HepG2 (cell line): ENCODE data around the gene TK1. TPM values are rescaled to one million over a fixed set of nuclear protein-coding genes. Genes with fewer than 3 reads are reported as not detected.

Experiments
- ARID2 ChIP-seq: sonication (generic); formaldehyde crosslinking; IDR thresholded peaks from 2 replicates; pipeline ENCODE4 v1.8.1; 2022; ENCODE audit warnings: mild to moderate bottlenecking, missing genetic modification reagents, borderline replicate concordance
- ATF7 ChIP-seq, 2 experiments: fragments of 450-650 bp in 1 of 2; sonication (generic) in 1 of 2; formaldehyde crosslinking in 1 of 2; IDR thresholded peaks; 2 replicates each; pipeline versions ENCODE4 v1.4.0 to v1.6.1; 2016 to 2020; ENCODE audit warnings: antibody characterized with exemption in 1 of 2, mild to moderate bottlenecking in 1 of 2, missing genetic modification reagents in 1 of 2
- ATF7-NPFF ChIP-seq: sonication (generic); formaldehyde crosslinking; IDR thresholded peaks from 2 replicates; pipeline ENCODE4 v1.8.1; 2023; ENCODE audit warnings: mild to moderate bottlenecking, low read depth, missing genetic modification reagents, moderate library complexity
- CHD2 ChIP-seq: IDR thresholded peaks from 2 replicates; pipeline ENCODE4 v1.6.1; 2011; ENCODE audit warnings: low read depth, low read length, improper control_type of control experiment
- CREM ChIP-seq, 2 experiments: sonication (generic) in 1 of 2; formaldehyde crosslinking in 1 of 2; IDR thresholded peaks; 2 replicates each; pipeline versions ENCODE4 v1.4.0 to v1.6.1; 2016 to 2020; ENCODE audit warnings: antibody characterized with exemption in 1 of 2, mild to moderate bottlenecking in 1 of 2, missing genetic modification reagents in 1 of 2
- DR1 ChIP-seq: sonication (generic); formaldehyde crosslinking; IDR thresholded peaks from 2 replicates; pipeline ENCODE4 v1.8.0; 2021; ENCODE audit warnings: mild to moderate bottlenecking, missing genetic modification reagents, inconsistent platforms
- FOSL2 ChIP-seq: sonication (generic); formaldehyde crosslinking; IDR thresholded peaks from 2 replicates; pipeline ENCODE4 v1.4.0; 2020; ENCODE audit warnings: missing genetic modification reagents
- HDAC1 ChIP-seq: sonication (generic); formaldehyde crosslinking; IDR thresholded peaks from 2 replicates; pipeline ENCODE4 v1.5.1; 2020; ENCODE audit warnings: mild to moderate bottlenecking, missing genetic modification reagents
- LCORL ChIP-seq, 2 experiments: fragments of 450-650 bp in 1 of 2; sonication (generic) in 1 of 2; formaldehyde crosslinking in 1 of 2; IDR thresholded peaks; 2 replicates each; pipeline versions ENCODE4 v1.5.0 to v1.6.1; 2017 to 2020; ENCODE audit warnings: antibody characterized with exemption in 1 of 2, missing genetic modification reagents in 1 of 2
- MAFK ChIP-seq, 2 experiments: IDR thresholded peaks in 1 of 2; conservative IDR thresholded peaks in 1 of 2; 2 replicates each; pipeline ENCODE4 v1.6.1; 2011; ENCODE audit warnings: improper control_type of control experiment in 2 of 2, low read length in 2 of 2
- MXI1 ChIP-seq: IDR thresholded peaks from 3 replicates; pipeline ENCODE4 v1.6.1; 2012; ENCODE audit warnings: low read depth, low read length, inconsistent platforms, borderline replicate concordance
- RARG ChIP-seq: sonication (generic); formaldehyde crosslinking; IDR thresholded peaks from 2 replicates; pipeline ENCODE4 v1.4.0; 2020; ENCODE audit warnings: low read depth, mild to moderate bottlenecking, missing genetic modification reagents
- RBFOX2 ChIP-seq: fragments of 200-400 bp; formaldehyde crosslinking; IDR thresholded peaks from 2 replicates; pipeline ENCODE4 v1.6.1; 2017; ENCODE audit warnings: low read depth, mild to moderate bottlenecking, low read length
- RBM22 ChIP-seq: fragments of 200-400 bp; formaldehyde crosslinking; optimal IDR thresholded peaks from 2 replicates; pipeline ENCODE3; 2017; ENCODE audit warnings: mild to moderate bottlenecking, low read length, moderate library complexity
- SP1 ChIP-seq, 2 experiments: fragments of 450-650 bp in 1 of 2; sonication (generic) in 1 of 2; formaldehyde crosslinking in 1 of 2; IDR thresholded peaks; 2 replicates each; pipeline versions ENCODE4 v1.4.0 to v1.6.1; 2016 to 2020; ENCODE audit warnings: missing genetic modification reagents in 1 of 2
- ZBTB20 ChIP-seq: sonication (generic); formaldehyde crosslinking; IDR thresholded peaks from 2 replicates; pipeline ENCODE4 v1.8.1; 2023; ENCODE audit warnings: missing genetic modification reagents, low read depth, mild to moderate bottlenecking, borderline replicate concordance
- ZFP36L1 ChIP-seq: sonication (generic); formaldehyde crosslinking; IDR thresholded peaks from 2 replicates; pipeline ENCODE4 v1.8.0; 2022; ENCODE audit warnings: mild to moderate bottlenecking, missing genetic modification reagents, moderate library complexity
- ZFP41 ChIP-seq: sonication (generic); formaldehyde crosslinking; IDR thresholded peaks from 2 replicates; pipeline ENCODE4 v1.4.0; 2020; ENCODE audit warnings: mild to moderate bottlenecking, missing genetic modification reagents, borderline replicate concordance
- ZMYM2 ChIP-seq: sonication (generic); formaldehyde crosslinking; IDR thresholded peaks from 2 replicates; pipeline ENCODE4 v1.8.0; 2022; ENCODE audit warnings: mild to moderate bottlenecking, missing genetic modification reagents
- ZNF124 ChIP-seq: sonication (generic); formaldehyde crosslinking; IDR thresholded peaks from 2 replicates; pipeline ENCODE4 v1.4.0; 2020; ENCODE audit warnings: missing genetic modification reagents
- ZNF138 ChIP-seq: sonication (generic); formaldehyde crosslinking; IDR thresholded peaks from 2 replicates; pipeline ENCODE4 v1.5.0; 2020; ENCODE audit warnings: mild to moderate bottlenecking, low read depth, missing genetic modification reagents
- ZNF557 ChIP-seq: sonication (generic); formaldehyde crosslinking; IDR thresholded peaks from 2 replicates; pipeline ENCODE4 v1.4.0; 2020; ENCODE audit warnings: missing genetic modification reagents
- ZNF598 ChIP-seq: sonication (generic); formaldehyde crosslinking; IDR thresholded peaks from 2 replicates; pipeline ENCODE4 v1.5.1; 2020; ENCODE audit warnings: mild to moderate bottlenecking, missing genetic modification reagents, borderline replicate concordance
- polyA plus RNA-seq, 8 experiments: library from polyadenylated mRNA; depleted of rRNA in 3 of 8; stranded (reverse) in 7 of 8; unstranded in 1 of 8; fragments of >200 nt; fragmentation: Illumina TruSeq in 4 of 8; extraction: Trizol in 4 of 8; gene quantifications; 2 replicates each; pipeline versions ENCODE4 v1.2.1 to v1.2.3, GENCODE V29; 2011 to 2016; ENCODE audit warnings: low read depth in 4 of 8, missing spikeins in 1 of 8, mixed read lengths in 1 of 8; ENCODE audit not compliant: insufficient read depth in 1 of 8
- total RNA-seq, 5 experiments: library from RNA; depleted of rRNA; stranded (reverse); fragments of >200 nt; fragmentation: Illumina TruSeq; extraction: Trizol; gene quantifications; 2 replicates each; pipeline ENCODE4 v1.2.3, GENCODE V29; 2016; ENCODE audit warnings: low read depth in 1 of 5
- TF ChIP-seq, protein P1 (sequence below): sonication (generic); formaldehyde crosslinking; IDR thresholded peaks from 2 replicates; pipeline ENCODE4 v1.4.0; 2020; ENCODE audit warnings: missing genetic modification reagents
- TF ChIP-seq, protein P2 (sequence below): sonication (generic); formaldehyde crosslinking; IDR thresholded peaks from 2 replicates; pipeline ENCODE4 v1.5.0; 2020; ENCODE audit warnings: missing genetic modification reagents, mild to moderate bottlenecking, borderline replicate concordance
- TF ChIP-seq, protein P3 (sequence below): IDR thresholded peaks from 2 replicates; pipeline ENCODE4 v1.6.1; 2016; ENCODE audit warnings: missing compliant biosample characterization, missing genetic modification reagents, borderline replicate concordance

TK1 gene
- total and polyA plus RNA-seq, 2 of the 13 experiments (the other 11 are each of a cell fraction or from before 2014, with no cell fraction given) = 45.0 to 96.0 TPM

DNA sequence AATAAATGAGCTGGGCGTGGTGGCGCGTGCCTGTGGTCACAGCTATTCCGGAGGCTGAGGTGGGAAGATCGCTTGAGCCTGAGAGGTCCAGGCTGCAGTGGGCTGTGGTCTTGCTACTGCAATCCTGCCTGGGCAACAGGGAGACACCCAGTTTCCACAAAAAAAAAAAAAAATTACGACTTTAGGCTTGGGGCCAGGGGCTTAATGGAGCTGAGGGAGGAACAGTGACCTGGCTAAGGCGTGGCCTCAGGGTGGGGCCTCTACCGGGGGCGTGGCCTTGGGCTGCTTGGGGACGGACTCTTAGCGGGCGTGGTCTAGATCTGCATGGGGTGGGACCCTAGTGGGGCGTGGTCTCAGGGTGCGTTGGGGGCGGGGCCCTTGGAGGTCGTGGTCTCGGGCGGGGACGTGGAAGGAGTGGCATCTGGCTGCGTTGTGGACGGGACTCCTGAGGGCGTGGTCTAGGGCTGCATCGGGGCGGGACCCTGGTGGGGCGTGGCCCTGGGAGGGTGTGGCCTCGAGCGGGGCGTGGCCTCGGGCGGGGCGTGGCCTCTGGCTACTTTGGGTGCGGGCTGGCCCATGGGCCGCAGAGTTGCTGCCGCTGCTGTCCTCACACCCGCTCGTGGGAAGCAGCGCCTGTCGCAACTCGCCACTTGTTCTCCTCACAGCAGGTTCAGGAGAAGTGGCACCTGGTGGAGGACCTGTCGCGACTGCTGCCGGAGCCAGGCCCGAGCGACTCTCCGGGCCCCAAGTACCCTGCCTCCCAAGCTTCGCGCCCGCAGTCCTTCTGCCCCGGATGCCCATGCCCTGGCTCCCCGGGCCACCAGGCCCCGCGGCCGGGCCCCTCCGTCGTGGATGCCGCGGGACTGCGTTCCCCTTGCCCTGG, 46.4 kb downstream of the TK1 start (continued):
- TF ChIP-seq RARG (CRISPR knock-in tag) (no peak), MAFK (conservative IDR thresholded peaks at IDR 0.05 in 1 of 2, IDR thresholded peaks at IDR 0.05 in 1 of 2; ENCODE audit: low read length in 2 of 2) (no peak), ZNF138 (CRISPR knock-in tag) (no peak), ZNF598 (CRISPR knock-in tag) (peak; percentile 76; the same call in 1 of the 2 replicates), ZBTB20 (peak; percentile 29; the same call in 1 of the 2 replicates), SP1 (IDR thresholded peaks at IDR 0.05) (peak; percentile 98), SP1 (CRISPR knock-in tag; IDR thresholded peaks at IDR 0.05) (peak; percentile 98), MXI1 (peak; percentile 81; the same call in 1 of the 3 replicates), ATF7 (IDR thresholded peaks at IDR 0.05) (no peak), ATF7 (CRISPR knock-in tag; IDR thresholded peaks at IDR 0.05) (no peak), CREM (IDR thresholded peaks at IDR 0.05) (peak; percentile 20; the same call in 1 of the 2 replicates), CREM (CRISPR knock-in tag; IDR thresholded peaks at IDR 0.05) (no peak), HDAC1 (CRISPR knock-in tag) (peak; percentile 51; the same call in 1 of the 2 replicates), ZNF557 (CRISPR knock-in tag) (no peak), ARID2 (CRISPR knock-in tag) (no peak), LCORL (IDR thresholded peaks at IDR 0.05) (no peak), LCORL (CRISPR knock-in tag; IDR thresholded peaks at IDR 0.05) (peak; percentile 21; the same call in 1 of the 2 replicates), FOSL2 (CRISPR knock-in tag) (no peak), DR1 (peak; percentile 50; the same call in 1 of the 2 replicates), CHD2 (no peak), ZFP41 (CRISPR knock-in tag) (no peak), ZFP36L1 (no peak), RBM22 (no peak), RBFOX2 (peak; percentile 54), ZMYM2 (CRISPR knock-in tag) (0 out of 2 replicates have a peak, but pooled peaks have one; percentile 6), ATF7-NPFF (0 out of 2 replicates have a peak, but pooled peaks have one; percentile 43), ZNF124 (CRISPR knock-in tag) (0 out of 2 replicates have a peak, but pooled peaks have one; percentile 6)
- TF ChIP-seq, protein P1, sequence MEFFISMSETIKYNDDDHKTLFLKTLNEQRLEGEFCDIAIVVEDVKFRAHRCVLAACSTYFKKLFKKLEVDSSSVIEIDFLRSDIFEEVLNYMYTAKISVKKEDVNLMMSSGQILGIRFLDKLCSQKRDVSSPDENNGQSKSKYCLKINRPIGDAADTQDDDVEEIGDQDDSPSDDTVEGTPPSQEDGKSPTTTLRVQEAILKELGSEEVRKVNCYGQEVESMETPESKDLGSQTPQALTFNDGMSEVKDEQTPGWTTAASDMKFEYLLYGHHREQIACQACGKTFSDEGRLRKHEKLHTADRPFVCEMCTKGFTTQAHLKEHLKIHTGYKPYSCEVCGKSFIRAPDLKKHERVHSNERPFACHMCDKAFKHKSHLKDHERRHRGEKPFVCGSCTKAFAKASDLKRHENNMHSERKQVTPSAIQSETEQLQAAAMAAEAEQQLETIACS (CRISPR knock-in tag) = no peak
- TF ChIP-seq, protein P2, sequence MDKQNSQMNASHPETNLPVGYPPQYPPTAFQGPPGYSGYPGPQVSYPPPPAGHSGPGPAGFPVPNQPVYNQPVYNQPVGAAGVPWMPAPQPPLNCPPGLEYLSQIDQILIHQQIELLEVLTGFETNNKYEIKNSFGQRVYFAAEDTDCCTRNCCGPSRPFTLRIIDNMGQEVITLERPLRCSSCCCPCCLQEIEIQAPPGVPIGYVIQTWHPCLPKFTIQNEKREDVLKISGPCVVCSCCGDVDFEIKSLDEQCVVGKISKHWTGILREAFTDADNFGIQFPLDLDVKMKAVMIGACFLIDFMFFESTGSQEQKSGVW (CRISPR knock-in tag) = no peak
- TF ChIP-seq, protein P3, sequence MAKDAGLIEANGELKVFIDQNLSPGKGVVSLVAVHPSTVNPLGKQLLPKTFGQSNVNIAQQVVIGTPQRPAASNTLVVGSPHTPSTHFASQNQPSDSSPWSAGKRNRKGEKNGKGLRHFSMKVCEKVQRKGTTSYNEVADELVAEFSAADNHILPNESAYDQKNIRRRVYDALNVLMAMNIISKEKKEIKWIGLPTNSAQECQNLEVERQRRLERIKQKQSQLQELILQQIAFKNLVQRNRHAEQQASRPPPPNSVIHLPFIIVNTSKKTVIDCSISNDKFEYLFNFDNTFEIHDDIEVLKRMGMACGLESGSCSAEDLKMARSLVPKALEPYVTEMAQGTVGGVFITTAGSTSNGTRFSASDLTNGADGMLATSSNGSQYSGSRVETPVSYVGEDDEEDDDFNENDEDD (CRISPR knock-in tag) = peak; percentile 10; the same call in 1 of the 2 replicates
